Measurements from ENCODE around the gene TSHZ1. TPM values are rescaled to one million over a fixed set of nuclear protein-coding genes. Genes with fewer than 3 reads are reported as not detected.

TSHZ1 gene
- total RNA-seq, 1 experiment from 2014 or later, result 7.4 TPM

DNA sequence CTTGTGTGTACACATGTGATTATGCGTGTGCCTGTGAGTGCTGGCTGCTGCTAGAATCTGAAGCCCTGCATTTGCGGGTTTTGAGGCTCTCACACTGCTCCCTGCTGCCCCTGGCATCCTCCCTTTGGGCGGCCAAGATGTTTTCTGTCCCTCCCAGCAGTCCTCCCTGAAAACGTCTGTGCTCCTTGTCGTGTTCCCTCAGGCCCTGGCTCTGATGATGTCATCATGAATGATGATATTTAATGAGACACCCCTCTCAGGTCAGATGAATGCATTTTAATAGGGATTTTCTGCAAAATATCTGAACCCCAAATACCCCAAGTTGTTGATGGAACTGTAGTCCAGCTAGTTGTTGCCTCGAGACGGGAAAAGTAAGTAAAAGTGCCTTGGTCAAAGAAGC lies 73.1 kb downstream of the TSHZ1 start:
- TF ChIP-seq, protein P1, sequence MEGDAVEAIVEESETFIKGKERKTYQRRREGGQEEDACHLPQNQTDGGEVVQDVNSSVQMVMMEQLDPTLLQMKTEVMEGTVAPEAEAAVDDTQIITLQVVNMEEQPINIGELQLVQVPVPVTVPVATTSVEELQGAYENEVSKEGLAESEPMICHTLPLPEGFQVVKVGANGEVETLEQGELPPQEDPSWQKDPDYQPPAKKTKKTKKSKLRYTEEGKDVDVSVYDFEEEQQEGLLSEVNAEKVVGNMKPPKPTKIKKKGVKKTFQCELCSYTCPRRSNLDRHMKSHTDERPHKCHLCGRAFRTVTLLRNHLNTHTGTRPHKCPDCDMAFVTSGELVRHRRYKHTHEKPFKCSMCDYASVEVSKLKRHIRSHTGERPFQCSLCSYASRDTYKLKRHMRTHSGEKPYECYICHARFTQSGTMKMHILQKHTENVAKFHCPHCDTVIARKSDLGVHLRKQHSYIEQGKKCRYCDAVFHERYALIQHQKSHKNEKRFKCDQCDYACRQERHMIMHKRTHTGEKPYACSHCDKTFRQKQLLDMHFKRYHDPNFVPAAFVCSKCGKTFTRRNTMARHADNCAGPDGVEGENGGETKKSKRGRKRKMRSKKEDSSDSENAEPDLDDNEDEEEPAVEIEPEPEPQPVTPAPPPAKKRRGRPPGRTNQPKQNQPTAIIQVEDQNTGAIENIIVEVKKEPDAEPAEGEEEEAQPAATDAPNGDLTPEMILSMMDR (conservative IDR thresholded peaks at IDR 0.05), result no peak
- no peak for TF ChIP-seq EZH2 (IDR thresholded peaks at IDR 0.05; ENCODE audit: low read depth)
- H3F3A ChIP-seq (ENCODE audit: insufficient read depth, low read depth), result no peaks in the 10 kb centered on the region
- no TSS peak for BruUV-seq (replicated peaks)

DNA sequence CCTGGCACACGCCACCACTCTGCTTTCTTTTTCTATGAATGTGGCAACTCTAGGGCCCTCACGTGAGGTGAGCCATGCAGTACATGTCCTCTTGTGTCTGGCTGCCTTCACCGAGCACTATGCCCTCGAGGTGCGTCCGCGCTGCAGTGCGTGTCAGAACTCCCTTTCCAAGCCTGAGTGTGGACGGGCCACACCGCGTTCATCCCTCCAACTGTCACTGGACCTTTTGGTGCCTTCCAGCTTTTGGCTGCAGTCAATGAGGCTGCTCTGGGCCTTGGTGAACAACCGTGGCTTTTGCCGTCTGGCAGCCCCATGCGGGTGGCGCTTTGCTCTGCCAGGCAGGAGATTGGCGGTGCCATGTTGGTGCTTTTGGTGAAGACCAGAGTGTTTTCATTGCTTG lies 74.0 kb downstream of the TSHZ1 start:
- Histone ChIP-seq H3K27ac (no peak overlapping the region), H3K9me2 (ENCODE audit: insufficient read depth) (no peaks in the 10 kb centered on the region), H3K79me2 (ENCODE audit: low read depth) (no peaks in the 10 kb centered on the region), H4K20me1 (ENCODE audit: insufficient read depth) (no peaks in the 10 kb centered on the region), H3K27me3 (ENCODE audit: insufficient read depth, low read depth) (no peaks in the 10 kb centered on the region), H2AFZ (no peak overlapping the region), H3K4me3 (no peak overlapping the region), H3K4me2 (no peak overlapping the region), H3K36me3 (ENCODE audit: low read depth) (no peaks in the 10 kb centered on the region), H3F3A (ENCODE audit: insufficient read depth, low read depth) (no peaks in the 10 kb centered on the region), H3K9me3 (ENCODE audit: insufficient read depth, low read depth) (no peaks in the 10 kb centered on the region), H3K4me1 (replicated peaks; ENCODE audit: insufficient read depth) (no peaks in the 10 kb centered on the region)
- TF ChIP-seq, protein P1 (conservative IDR thresholded peaks at IDR 0.05), result no peak
- TF ChIP-seq EZH2 (IDR thresholded peaks at IDR 0.05; ENCODE audit: low read depth), result no peak
- no peak for DNase-seq
- ChIA-PET POLR2A (ENCODE audit: unreplicated experiment) (no interaction called here), CTCF (no interaction called here)
- intact Hi-C loops (cut with micrococcal nuclease; ENCODE audit: unreplicated experiment), result no loop called here
- BruUV-seq (replicated peaks), result no TSS peak

More for the DNA sequence above, 73.1 kb downstream of the TSHZ1 start:
- no peaks in the 10 kb centered on the region for H3K9me3 ChIP-seq (ENCODE audit: insufficient read depth, low read depth)
- no peak for DNase-seq
- no peaks in the 10 kb centered on the region for H3K27me3 ChIP-seq (ENCODE audit: insufficient read depth, low read depth)
- ChIA-PET CTCF (no interaction called here), POLR2A (ENCODE audit: unreplicated experiment) (no interaction called here)
- no peaks in the 10 kb centered on the region for H3K4me1 ChIP-seq (replicated peaks; ENCODE audit: insufficient read depth)
- H4K20me1 ChIP-seq (ENCODE audit: insufficient read depth), result no peaks in the 10 kb centered on the region
- H3K4me3 ChIP-seq, result no peak overlapping the region
- intact Hi-C loops (cut with micrococcal nuclease; ENCODE audit: unreplicated experiment), result no loop called here
- H3K4me2 ChIP-seq, result no peak overlapping the region
- H2AFZ ChIP-seq, result no peak overlapping the region
- no peaks in the 10 kb centered on the region for H3K36me3 ChIP-seq (ENCODE audit: low read depth)
- H3K27ac ChIP-seq, result no peak overlapping the region
- H3K9me2 ChIP-seq (ENCODE audit: insufficient read depth), result no peaks in the 10 kb centered on the region
- H3K79me2 ChIP-seq (ENCODE audit: low read depth), result no peaks in the 10 kb centered on the region

DNA sequence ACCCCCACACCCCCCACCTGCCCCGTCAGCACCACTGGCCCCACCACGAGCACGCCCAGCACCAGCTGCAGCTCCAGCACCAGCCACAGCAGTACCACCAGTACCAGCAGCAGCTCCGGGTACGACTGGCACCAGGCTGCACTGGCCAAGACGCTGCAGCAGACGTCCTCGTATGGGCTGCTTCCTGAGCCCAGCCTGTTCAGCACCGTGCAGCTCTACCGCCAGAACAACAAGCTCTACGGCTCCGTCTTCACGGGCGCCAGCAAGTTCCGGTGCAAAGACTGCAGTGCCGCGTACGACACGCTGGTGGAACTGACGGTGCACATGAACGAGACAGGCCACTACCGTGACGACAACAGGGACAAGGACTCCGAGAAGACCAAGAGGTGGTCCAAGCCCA lies 75.3 kb downstream of the TSHZ1 start:
- BruUV-seq (replicated peaks), result no TSS peak
- no peaks in the 10 kb centered on the region for H3F3A ChIP-seq (ENCODE audit: insufficient read depth, low read depth)
- no peaks in the 10 kb centered on the region for H3K9me3 ChIP-seq (ENCODE audit: insufficient read depth, low read depth)
- no peak overlapping the region for H3K4me2 ChIP-seq
- no peak for DNase-seq
- intact Hi-C loops (cut with micrococcal nuclease; ENCODE audit: unreplicated experiment), result no loop called here
- H3K9me2 ChIP-seq (ENCODE audit: insufficient read depth), result no peaks in the 10 kb centered on the region
- H3K36me3 ChIP-seq (ENCODE audit: low read depth), result no peaks in the 10 kb centered on the region
- POLR2A ChIA-PET (ENCODE audit: unreplicated experiment), result interaction anchor here (0.6 kb wide), 1 partner anchor 168 kb away, joined by 5 read pairs; no protein-coding TSS in a partner anchor
- no peaks in the 10 kb centered on the region for H3K4me1 ChIP-seq (replicated peaks; ENCODE audit: insufficient read depth)
- H3K4me3 ChIP-seq, result no peak overlapping the region
- no peaks in the 10 kb centered on the region for H3K27me3 ChIP-seq (ENCODE audit: insufficient read depth, low read depth)
- TF ChIP-seq EZH2 (IDR thresholded peaks at IDR 0.05; ENCODE audit: low read depth), result no peak
- TF ChIP-seq, protein P1 (conservative IDR thresholded peaks at IDR 0.05), result no peak
- no peaks in the 10 kb centered on the region for H3K79me2 ChIP-seq (ENCODE audit: low read depth)
- CTCF ChIA-PET, result no interaction called here
- H4K20me1 ChIP-seq (ENCODE audit: insufficient read depth), result no peaks in the 10 kb centered on the region
- H2AFZ ChIP-seq, result no peak overlapping the region
- no peak overlapping the region for H3K27ac ChIP-seq

Data from PC-9 (cell line).